ENCODE results near the gene IGFBPL1.

Gene IGFBPL1

DNA sequence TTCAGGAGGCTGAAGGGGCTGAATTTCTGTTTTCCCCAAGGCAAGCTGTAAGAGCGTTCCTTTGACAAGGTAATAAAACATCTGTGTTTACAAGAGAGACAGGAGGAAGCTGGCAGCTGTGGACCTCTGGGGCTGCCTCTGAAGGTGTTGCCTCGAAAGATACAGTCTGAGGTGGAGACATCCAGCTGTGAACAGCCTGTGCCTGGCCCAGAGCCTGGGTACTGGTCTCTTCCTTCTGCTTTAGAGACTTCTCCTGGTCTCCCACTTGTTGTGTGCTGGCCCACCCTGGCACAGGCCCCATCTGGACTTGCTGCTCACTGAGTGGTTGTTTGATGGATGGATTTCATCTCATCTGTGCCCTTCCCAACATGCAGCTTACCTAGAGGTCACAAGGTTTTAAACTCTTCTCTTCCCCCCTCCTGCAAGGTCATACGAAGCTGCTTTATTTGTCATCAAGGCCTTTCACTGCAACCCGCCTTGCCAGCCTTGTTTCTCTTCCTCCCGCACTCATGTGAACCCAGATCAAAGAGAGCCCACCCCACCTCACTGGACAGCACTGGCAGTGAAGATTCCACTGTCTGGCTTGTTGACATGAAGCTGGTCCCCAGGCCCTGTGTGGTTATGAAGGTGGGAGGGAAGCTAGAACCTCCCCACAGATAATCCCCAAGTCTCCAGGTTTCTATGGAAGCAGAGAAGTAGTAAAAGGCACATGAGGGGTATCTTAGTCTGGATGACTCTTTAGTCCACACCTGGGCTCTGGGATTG is 66.7 kb downstream of the IGFBPL1 start:
- TF ChIP-seq, protein P1, sequence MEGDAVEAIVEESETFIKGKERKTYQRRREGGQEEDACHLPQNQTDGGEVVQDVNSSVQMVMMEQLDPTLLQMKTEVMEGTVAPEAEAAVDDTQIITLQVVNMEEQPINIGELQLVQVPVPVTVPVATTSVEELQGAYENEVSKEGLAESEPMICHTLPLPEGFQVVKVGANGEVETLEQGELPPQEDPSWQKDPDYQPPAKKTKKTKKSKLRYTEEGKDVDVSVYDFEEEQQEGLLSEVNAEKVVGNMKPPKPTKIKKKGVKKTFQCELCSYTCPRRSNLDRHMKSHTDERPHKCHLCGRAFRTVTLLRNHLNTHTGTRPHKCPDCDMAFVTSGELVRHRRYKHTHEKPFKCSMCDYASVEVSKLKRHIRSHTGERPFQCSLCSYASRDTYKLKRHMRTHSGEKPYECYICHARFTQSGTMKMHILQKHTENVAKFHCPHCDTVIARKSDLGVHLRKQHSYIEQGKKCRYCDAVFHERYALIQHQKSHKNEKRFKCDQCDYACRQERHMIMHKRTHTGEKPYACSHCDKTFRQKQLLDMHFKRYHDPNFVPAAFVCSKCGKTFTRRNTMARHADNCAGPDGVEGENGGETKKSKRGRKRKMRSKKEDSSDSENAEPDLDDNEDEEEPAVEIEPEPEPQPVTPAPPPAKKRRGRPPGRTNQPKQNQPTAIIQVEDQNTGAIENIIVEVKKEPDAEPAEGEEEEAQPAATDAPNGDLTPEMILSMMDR (IDR thresholded peaks at IDR 0.05; ENCODE audit: low read depth, low read length, missing control alignments), result no peak
- DNase-seq (ENCODE audit: low read depth), result no peak
- no peak overlapping the region for H3K4me3 ChIP-seq (ENCODE audit: low read depth, low read length)

GRCh38 chr9:38356851-38357250 is 67.4 kb downstream of the IGFBPL1 start:
- no peak overlapping the region for H3K4me3 ChIP-seq (ENCODE audit: low read depth, low read length)
- DNase-seq (ENCODE audit: low read depth), result no peak
- TF ChIP-seq, protein P1 (IDR thresholded peaks at IDR 0.05; ENCODE audit: low read depth, low read length, missing control alignments), result no peak
